Stimulated activated CD4-positive, alpha-beta T cell treated with anti-CD3 and anti-CD28 coated beads, Interleukin-1b, Interleukin-23, amount 100 ng/mL, for 1 hour (primary cell): Measurements from ENCODE around the gene ASMTL.
"Not testable (repeated sequence)": the region's sequence is repeated elsewhere in the genome, so short reads cannot be mapped to it uniquely, and the experiment has no call there.

ENCODE experiments used
- DNase-seq, 2 donors: peaks; one replicate each; pipeline ENCODE4 v3.0.0-alpha.2; 2020; ENCODE audit warnings: low read depth in 2 of 2

Gene ASMTL

GRCh38 chrX:1455948-1456280 is 3.2 kb upstream of the ASMTL start:
- DNase-seq = no peak

DNA sequence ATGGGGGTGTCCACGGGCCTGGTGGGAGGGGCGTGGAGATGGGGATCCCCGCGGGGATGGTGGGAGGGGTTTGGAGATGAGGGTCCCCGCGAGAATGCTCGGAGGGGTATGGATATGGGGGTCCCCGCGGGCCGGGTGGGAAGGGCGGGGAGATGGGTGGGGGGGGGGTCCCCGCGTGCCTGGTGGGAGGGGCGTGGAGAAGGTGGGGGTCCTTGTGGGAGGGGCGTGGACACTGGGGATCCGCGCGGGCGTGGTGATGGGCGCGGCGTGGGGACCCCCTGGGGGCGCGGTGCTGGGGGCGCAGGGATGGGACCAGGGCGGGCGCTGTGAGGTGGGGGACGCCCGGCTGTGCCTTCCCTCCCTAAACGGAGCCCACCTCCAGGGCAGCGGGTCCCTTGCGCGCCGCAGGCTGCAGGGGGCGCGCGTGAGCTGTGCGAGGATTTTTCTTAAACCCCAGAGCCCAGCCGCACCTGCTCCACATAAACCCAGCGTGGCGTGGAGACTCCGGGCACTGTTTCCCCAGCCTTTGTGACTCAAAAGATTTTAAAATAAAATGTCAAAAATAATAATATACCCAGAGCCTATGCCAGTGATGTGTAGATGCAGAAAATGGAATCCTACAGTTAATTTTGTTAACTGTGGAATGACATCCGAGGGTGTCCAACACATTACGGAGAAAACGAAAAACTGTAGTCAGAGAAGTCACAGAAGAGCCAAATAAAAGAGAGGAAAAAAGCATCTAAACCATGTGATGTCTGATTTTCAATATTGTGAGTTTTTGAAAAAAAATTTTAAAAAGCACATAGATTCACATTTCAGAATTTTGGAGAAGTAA is 1.5 kb upstream of the ASMTL start:
- DNase-seq = peak; percentile 85 to 96

GRCh38 chrX:1453395-1453783 is 680 bp upstream of the ASMTL start:
- peak in 1 of 2 donors; percentile 66 for DNase-seq

DNA sequence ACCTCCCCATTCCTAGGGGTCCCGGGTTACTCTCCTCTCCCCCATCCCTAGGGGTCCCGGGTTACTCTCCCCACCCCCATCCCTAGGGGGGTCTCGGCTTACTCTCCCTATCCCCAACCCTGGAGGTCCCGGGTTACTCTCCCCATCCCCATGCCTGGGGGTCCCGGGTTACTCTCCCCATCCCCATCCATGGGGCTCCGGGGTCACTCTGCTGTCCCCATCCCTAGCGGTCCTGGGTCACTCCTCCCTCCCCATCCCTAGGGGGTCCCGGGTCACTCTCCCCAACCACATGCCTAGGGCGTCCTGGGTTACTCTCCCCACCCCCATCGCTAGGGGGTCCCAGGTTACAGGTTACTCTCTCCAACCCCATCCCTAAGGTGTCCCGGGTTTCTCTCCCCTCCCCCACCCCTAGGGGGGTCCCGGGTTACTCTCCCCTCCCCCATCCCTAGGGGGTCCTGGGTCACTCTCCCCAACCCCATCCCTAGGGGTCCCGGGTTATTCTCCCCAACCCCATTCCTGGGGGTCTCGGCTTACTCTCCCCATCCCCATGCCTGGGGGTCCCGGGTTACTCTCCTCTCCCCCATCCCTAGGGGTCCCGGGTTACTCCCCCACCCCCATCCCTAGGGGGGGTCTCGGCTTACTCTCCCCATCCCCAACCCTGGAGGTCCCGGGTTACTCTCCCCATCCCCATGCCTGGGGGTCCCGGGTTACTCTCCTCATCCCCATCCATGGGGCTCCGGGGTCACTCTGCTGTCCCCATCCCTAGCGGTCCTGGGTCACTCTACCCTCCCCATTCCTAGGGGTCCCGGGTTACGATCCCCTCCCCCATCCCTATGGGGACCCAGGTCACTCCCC is 821 bp downstream of the ASMTL start:
- no peak for DNase-seq

DNA sequence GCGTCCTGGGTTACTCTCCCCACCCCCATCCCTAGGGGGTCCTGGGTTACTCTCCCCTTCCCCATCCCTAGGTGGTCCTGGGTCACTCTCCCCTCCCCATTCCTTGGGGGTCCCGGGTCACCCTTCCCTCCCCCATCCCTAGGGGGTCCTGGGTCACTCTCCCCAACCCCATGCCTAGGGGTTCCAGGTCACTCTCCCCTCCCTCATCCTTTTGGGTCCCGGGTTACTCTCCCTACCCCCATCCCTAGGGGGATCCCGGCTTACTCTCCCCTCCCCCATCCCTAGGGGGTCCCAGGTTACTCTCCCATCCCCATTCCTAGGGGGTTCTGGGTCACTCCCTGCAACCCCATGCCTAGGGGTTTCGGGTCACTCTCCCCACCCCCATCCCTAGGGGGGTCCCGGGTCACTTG is 1.5 kb downstream of the ASMTL start:
- DNase-seq = no peak

DNA sequence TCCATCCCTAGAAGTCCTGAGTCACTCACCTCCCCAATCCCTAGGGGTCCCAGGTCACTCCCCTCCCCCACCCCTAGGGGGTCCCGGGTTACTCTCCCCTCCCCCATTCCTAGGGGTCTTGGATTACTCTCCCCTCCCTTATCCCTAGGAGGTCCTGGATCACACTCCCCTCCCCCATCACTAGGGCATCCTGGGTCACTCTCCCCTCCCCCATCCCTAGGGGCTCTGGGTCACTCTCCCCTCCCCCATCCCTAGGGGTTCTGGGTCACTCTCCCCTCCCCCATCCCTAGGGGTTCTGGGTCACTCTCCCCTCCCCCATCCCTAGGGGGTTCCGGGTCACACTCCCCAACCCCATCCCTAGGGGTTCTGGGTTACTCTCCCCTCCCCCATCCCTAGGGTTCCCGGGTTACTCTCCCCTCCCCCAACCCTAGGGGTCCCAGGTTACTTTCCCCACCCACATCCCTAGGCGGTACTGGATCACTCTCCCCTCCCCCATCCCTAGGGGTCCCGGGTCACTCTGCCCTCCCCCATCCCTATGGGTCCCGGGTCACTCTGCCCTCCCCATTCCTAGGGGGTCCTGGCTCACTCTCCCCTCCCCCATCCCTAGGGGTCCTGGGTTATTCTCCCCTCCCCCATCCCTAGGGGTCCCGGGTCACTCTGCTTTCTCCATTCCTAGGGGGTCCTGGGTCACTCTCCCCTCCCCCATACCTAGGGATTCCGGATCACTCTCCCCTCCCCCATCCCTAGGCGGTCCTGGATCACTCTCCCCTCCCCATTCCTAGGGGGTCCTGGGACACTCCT is 2.1 kb downstream of the ASMTL start:
- no peak for DNase-seq

DNA sequence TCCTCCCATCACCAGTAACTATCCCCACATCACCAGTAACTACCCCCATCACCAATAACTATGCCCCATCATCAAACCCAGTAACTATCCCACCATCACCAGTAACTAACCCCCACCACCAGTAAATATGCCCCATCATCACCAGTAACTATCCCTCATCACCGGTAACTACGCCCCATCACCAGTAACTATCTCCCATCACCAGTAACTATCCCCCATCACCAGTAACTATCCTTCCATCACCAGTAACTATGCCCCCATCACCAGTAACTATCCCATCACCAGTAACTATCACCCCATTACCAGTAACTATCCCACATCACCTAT is 2.9 kb downstream of the ASMTL start:
- DNase-seq = no peak

DNA sequence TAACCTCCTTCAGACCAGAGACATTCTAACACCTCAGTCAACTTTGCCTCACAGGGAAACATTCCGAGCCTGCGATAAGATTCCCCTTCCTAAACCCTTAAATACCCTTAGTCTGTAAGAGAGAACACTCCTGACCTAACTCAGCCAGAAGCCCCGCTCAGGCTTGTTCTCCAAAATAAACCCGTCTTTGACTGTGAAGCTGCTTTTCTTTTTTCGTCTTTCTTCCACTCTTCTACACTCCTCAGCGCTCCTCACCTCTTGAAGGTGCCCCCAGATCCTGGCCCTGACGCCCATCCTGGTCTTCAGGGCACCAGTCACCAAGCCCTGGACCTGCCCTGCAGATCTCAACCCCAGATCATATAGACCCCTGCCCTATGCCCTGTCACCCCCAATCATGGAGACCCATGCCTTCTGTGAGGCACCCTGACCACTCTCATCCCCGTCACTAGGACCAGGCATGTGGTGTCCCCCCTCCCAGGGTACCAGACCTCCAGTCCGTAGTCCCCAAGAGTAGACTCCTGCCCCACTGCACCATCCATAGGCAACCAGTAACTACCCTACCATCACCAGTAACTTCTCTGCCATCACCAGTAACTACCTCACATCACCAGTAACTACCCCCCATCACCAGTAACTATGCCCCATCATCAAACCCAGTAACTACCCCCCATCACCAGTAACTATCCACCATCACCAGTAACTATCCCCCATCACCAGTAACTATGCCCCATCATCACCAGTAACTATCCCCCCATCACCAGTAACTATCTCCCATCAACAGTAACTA is 3.5 kb downstream of the ASMTL start:
- DNase-seq = no peak

- not testable (repeated sequence) for DNase-seq
Measured at GRCh38 chrX:1448573-1449001, 4.1 kb downstream of the ASMTL start.

DNA sequence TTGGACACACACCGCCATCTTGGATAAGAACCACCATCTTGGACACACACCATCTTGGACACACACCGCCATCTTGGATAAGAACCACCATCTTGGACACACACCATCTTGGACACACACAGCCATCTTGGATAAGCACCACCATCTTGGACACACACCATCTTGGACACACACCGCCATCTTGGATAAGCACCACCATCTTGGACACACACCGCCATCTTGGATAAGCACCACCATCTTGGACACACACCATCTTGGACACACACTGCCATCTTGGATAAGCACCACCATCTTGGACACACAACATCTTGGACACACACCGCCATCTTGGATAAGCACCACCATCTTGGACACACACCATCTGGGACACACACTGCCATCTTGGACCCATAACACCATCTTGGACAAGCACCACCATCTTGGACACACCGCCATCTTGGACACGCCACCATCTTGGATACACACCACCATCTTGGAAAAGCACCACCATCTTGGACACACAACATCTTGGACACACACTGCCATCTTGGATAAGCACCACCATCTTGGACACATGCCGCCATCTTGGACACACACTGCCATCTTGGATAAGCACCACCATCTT is 4.6 kb downstream of the ASMTL start:
- DNase-seq = not testable (repeated sequence)

DNA sequence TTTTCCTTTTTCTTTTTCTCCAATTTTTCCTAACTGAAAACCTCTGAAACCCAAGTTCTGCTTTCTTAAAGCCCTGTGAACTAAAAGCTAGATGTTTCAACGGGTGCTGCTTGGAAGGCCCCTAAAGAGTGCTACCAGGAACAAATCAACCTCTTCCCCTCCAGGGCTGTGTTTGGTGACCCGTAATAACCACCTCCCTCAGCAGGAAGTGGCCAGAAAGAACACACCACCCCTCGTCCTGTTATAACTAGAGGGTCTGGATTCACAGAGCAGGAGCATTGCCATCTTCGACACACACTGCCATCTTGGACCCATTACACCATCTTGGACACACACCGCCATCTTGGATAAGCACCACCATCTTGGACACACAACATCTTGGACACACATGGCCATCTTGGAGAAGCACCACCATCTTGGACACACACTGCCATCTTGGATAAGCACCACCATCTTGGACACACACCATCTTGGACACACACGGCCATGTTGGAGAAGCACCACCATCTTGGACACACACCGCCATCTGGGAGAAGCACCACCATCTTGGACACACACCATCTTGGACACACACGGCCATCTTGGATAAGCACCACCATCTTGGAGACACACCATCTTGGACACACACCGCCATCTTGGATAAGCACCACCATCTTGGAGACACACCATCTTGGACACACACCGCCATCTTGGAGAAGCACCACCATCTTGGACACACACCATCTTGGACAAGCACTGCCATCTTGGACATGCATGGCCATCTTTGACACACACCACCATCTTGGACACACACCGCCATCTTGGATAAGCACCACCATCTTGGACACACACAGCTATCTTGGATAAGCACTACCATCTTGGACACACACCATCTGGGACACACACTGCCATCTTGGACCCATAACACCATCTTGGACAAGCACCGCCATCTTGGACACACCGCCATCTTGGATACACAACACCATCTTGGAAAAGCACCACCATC is 5.4 kb downstream of the ASMTL start:
- DNase-seq = not testable (repeated sequence)

GRCh38 chrX:1444561-1445500 is 7.9 kb downstream of the ASMTL start:
- DNase-seq = no peak

GRCh38 chrX:1443496-1444075 is 9.1 kb downstream of the ASMTL start:
- DNase-seq = no peak

DNA sequence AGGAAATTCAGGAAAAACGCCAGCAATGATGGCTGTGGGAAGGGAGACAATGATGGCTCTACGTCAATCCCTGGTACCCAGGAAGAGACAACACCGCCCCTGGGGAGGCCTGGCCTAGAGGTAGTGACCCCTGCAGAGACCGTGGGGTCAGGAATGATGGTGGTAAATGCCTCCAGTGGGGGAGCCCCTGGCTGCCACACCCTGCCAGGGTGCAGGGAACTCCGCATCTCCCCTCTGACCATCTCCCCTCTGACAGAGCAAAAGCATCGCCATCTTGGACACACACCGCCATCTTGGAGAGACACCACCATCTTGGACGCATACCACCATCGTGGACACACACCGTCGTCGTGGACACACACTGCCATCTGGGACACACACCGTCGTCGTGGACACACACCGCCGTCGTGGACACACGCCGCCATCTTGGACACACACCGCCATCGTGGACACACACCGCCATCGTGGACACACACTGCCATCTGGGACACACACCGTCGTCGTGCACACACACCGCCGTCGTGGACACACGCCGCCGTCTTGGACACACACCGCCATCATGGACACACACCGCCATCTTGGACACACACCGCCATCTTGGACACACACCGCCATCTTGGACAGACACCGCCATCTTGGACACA is 9.9 kb downstream of the ASMTL start:
- DNase-seq = no peak

- DNase-seq = no peak
Measured at GRCh38 chrX:1442016-1442665, 10.6 kb downstream of the ASMTL start.

GRCh38 chrX:1440506-1440905 is 12.2 kb downstream of the ASMTL start:
- DNase-seq = no peak

DNA sequence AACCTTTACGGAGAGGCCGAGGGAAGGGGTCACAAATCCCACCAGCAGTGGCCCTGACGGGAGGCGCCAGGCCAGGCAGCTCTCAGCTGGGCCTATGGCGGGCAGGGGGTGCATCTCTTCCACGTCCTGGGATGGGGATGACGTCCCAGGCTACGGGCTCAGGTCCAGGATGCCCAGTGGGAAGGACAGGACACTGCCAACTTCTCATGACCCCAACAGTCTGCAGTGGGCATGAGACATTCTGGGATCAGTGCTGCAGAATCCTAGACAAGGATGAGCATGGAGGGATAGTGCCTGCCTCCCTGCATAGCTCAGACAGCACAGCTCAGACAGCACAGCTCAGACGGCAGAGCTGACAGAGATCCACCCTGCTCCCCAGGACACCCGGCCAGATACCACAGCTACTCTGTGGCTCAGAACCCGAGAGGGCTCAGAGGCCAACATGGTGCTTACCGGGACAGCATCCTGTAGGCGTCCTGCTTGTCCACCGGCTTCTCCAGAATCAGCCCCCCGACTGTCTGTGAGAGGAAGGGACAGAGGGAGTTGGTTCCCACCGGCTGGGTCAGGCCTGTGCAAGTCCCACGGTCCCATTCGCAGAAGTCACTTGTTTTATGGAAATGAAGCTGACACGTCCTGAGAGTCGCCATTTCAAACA is 17.3 kb downstream of the ASMTL start:
- DNase-seq = no peak
